ENCODE results near the gene SHC3. TPM values are rescaled to one million over a fixed set of nuclear protein-coding genes. Genes with fewer than 3 reads are reported as not detected.

SHC3 gene
- total RNA-seq, 1 donor from 2014 or later = 17.7 TPM

- H3K4me1 Mint-ChIP-seq = peaks cover 10% of the 10 kb centered on the region
- no peak for TF ChIP-seq CTCF (conservative IDR thresholded peaks at IDR 0.05)
- H3K27ac Mint-ChIP-seq (ENCODE audit: unreplicated experiment) = no peak overlapping the region
- H3K9me3 Mint-ChIP-seq = peaks cover 14% of the 10 kb centered on the region
- no peak overlapping the region for H3K4me3 Mint-ChIP-seq
- peaks cover 34% of the 10 kb centered on the region for H3K36me3 Mint-ChIP-seq (ENCODE audit: low read depth)
- no peak for DNase-seq (ENCODE audit: low read depth, low spot score)
- H3K27me3 Mint-ChIP-seq (ENCODE audit: low read depth) = no peaks in the 10 kb centered on the region
These were observed 151.7 kb downstream of the SHC3 start for GRCh38 chr9:89026876-89027275.

GRCh38 chr9:89025553-89025952, 153.1 kb downstream of the SHC3 start:
- Mint-ChIP-seq H3K27me3 (ENCODE audit: low read depth) (no peaks in the 10 kb centered on the region), H3K4me3 (no peak overlapping the region), H3K4me1 (peaks cover 18% of the 10 kb centered on the region), H3K27ac (ENCODE audit: unreplicated experiment) (no peak overlapping the region), H3K9me3 (peaks cover 10% of the 10 kb centered on the region), H3K36me3 (ENCODE audit: low read depth) (peaks cover 25% of the 10 kb centered on the region)
- TF ChIP-seq CTCF (conservative IDR thresholded peaks at IDR 0.05) = no peak
- no peak for DNase-seq (ENCODE audit: low read depth, low spot score)

- Mint-ChIP-seq H3K36me3 (ENCODE audit: low read depth) (peaks cover 26% of the 10 kb centered on the region), H3K4me3 (no peak overlapping the region), H3K4me1 (peaks cover 18% of the 10 kb centered on the region), H3K9me3 (peaks cover 4% of the 10 kb centered on the region), H3K27ac (ENCODE audit: unreplicated experiment) (no peak overlapping the region), H3K27me3 (ENCODE audit: low read depth) (no peaks in the 10 kb centered on the region)
- DNase-seq (ENCODE audit: low read depth, low spot score) = no peak
- no peak for TF ChIP-seq CTCF (conservative IDR thresholded peaks at IDR 0.05)
These were observed 153.9 kb downstream of the SHC3 start for GRCh38 chr9:89024727-89025126.

GRCh38 chr9:89023740-89024139, 154.9 kb downstream of the SHC3 start:
- Mint-ChIP-seq H3K27me3 (ENCODE audit: low read depth) (no peaks in the 10 kb centered on the region), H3K27ac (ENCODE audit: unreplicated experiment) (no peak overlapping the region), H3K4me3 (no peak overlapping the region), H3K36me3 (ENCODE audit: low read depth) (peaks cover 29% of the 10 kb centered on the region), H3K4me1 (peaks cover 18% of the 10 kb centered on the region), H3K9me3 (no peaks in the 10 kb centered on the region)
- DNase-seq (ENCODE audit: low read depth, low spot score) = no peak
- no peak for TF ChIP-seq CTCF (conservative IDR thresholded peaks at IDR 0.05)

GRCh38 chr9:89022902-89023301, 155.7 kb downstream of the SHC3 start:
- peaks cover 34% of the 10 kb centered on the region for H3K36me3 Mint-ChIP-seq (ENCODE audit: low read depth)
- H3K4me3 Mint-ChIP-seq = no peak overlapping the region
- H3K9me3 Mint-ChIP-seq = no peaks in the 10 kb centered on the region
- H3K27me3 Mint-ChIP-seq (ENCODE audit: low read depth) = no peaks in the 10 kb centered on the region
- peaks cover 18% of the 10 kb centered on the region for H3K4me1 Mint-ChIP-seq
- no peak overlapping the region for H3K27ac Mint-ChIP-seq (ENCODE audit: unreplicated experiment)
- TF ChIP-seq CTCF (conservative IDR thresholded peaks at IDR 0.05) = no peak
- no peak for DNase-seq (ENCODE audit: low read depth, low spot score)

Data from neural crest cell (in vitro differentiated cells).